ENCODE measurements around the gene RGS6. TPM values are rescaled to one million over a fixed set of nuclear protein-coding genes. Genes with fewer than 3 reads are reported as not detected.

The RGS6 gene
- total RNA-seq, 4 donors from 2014 or later, result 7.6 to 25.3 (median 17.2) TPM

- no peak overlapping the region for H3K4me3 ChIP-seq (replicated peaks in 1 of 3)
- H3K27me3 ChIP-seq, result no peaks in the 10 kb centered on the region
- intact Hi-C loops (cut with DNase I), result no loop called here
- H3K9me3 ChIP-seq, result no peaks in the 10 kb centered on the region
- TF ChIP-seq CTCF (IDR thresholded peaks at IDR 0.05) (no peak), POLR2A (IDR thresholded peaks at IDR 0.05) (no peak)
- H3K4me1 ChIP-seq, result no peaks in the 10 kb centered on the region
- 83 to 84% methylated on average over 11 of the region's 11 CpGs for WGBS, 2 donors
- no peak overlapping the region for H3K27ac ChIP-seq
- no peak for DNase-seq
- H3K36me3 ChIP-seq, result no peaks in the 10 kb centered on the region
These were observed 196.4 kb downstream of the RGS6 start for GRCh38 chr14:72128629-72129028.

GRCh38 chr14:72129291-72129690, 197.1 kb downstream of the RGS6 start:
- Histone ChIP-seq H3K27me3 (no peaks in the 10 kb centered on the region), H3K27ac (no peak overlapping the region), H3K36me3 (no peaks in the 10 kb centered on the region), H3K4me1 (no peaks in the 10 kb centered on the region), H3K9me3 (no peaks in the 10 kb centered on the region), H3K4me3 (replicated peaks in 1 of 3) (no peak overlapping the region)
- intact Hi-C loops (cut with DNase I), result no loop called here
- DNase-seq, result no peak
- no peak for TF ChIP-seq POLR2A (IDR thresholded peaks at IDR 0.05)
- TF ChIP-seq CTCF (IDR thresholded peaks at IDR 0.05), result no peak
- WGBS, 2 donors, result 86% methylated on average over 3 of the region's 3 CpGs

GRCh38 chr14:72141084-72141483, 208.9 kb downstream of the RGS6 start:
- no peak for TF ChIP-seq POLR2A (IDR thresholded peaks at IDR 0.05)
- TF ChIP-seq CTCF (IDR thresholded peaks at IDR 0.05), result no peak
- DNase-seq, result no peak
- Histone ChIP-seq H3K4me3 (replicated peaks in 1 of 3) (no peak overlapping the region), H3K27ac (no peak overlapping the region), H3K36me3 (no peaks in the 10 kb centered on the region), H3K9me3 (no peaks in the 10 kb centered on the region), H3K27me3 (no peaks in the 10 kb centered on the region), H3K4me1 (no peaks in the 10 kb centered on the region)
- intact Hi-C loops (cut with DNase I), result no loop called here
- 78 to 79% methylated on average over 2 of the region's 2 CpGs for WGBS, 2 donors

GRCh38 chr14:72142328-72142727, 210.1 kb downstream of the RGS6 start:
- Histone ChIP-seq H3K27me3 (no peaks in the 10 kb centered on the region), H3K4me3 (replicated peaks in 1 of 3) (no peak overlapping the region), H3K9me3 (no peaks in the 10 kb centered on the region), H3K36me3 (no peaks in the 10 kb centered on the region), H3K4me1 (no peaks in the 10 kb centered on the region), H3K27ac (no peak overlapping the region)
- WGBS, 2 donors, result 80 to 86% methylated on average over 2 of the region's 2 CpGs
- DNase-seq, result no peak
- intact Hi-C loops (cut with DNase I), result no loop called here
- no peak for TF ChIP-seq CTCF (IDR thresholded peaks at IDR 0.05)
- TF ChIP-seq POLR2A (IDR thresholded peaks at IDR 0.05), result no peak

- TF ChIP-seq CTCF (IDR thresholded peaks at IDR 0.05) (no peak), POLR2A (IDR thresholded peaks at IDR 0.05) (no peak)
- Histone ChIP-seq H3K4me1 (no peaks in the 10 kb centered on the region), H3K36me3 (no peaks in the 10 kb centered on the region), H3K9me3 (no peaks in the 10 kb centered on the region), H3K4me3 (replicated peaks in 1 of 3) (no peak overlapping the region), H3K27ac (no peak overlapping the region), H3K27me3 (no peaks in the 10 kb centered on the region)
- intact Hi-C loops (cut with DNase I), result no loop called here
- DNase-seq, result no peak
These were observed 214.0 kb downstream of the RGS6 start for GRCh38 chr14:72146241-72146640.

Measured in thyroid gland (tissue), 4 donors.